Fibroblast of villous mesenchyme (primary cell): ENCODE data around the gene THBS2. TPM values are rescaled to one million over a fixed set of nuclear protein-coding genes. Genes with fewer than 3 reads are reported as not detected.
A peak's percentile ranks its signal among the peaks of the same experiment; 100 is the strongest.

Experiments
- DNase-seq: peaks from one replicate; pipeline ENCODE4 v3.0.0-alpha.2; 2010; ENCODE audit warnings: low read depth
- H3K4me3 ChIP-seq: 2 replicates; pipeline ENCODE4 v1.5.1; 2011; ENCODE audit warnings: low read depth, mild to moderate bottlenecking, low read length
- CTCF ChIP-seq: IDR thresholded peaks from 2 replicates; pipeline ENCODE4 v1.5.1; 2012; ENCODE audit warnings: low read depth, mild to moderate bottlenecking, low read length; ENCODE audit not compliant: insufficient read depth
- total RNA-seq: library from RNA; depleted of rRNA; stranded (reverse); fragments of >200 nt; gene quantifications from 2 replicates; pipeline ENCODE4 v1.2.3, GENCODE V29; 2012

THBS2 gene
- total RNA-seq, 1 donor = 374 TPM

- H3K4me3 ChIP-seq = peak overlapping the region; percentile 40
- TF ChIP-seq CTCF = peak; percentile 37
- peak; percentile 87 for DNase-seq
These were observed 40.5 kb downstream of the THBS2 start for GRCh38 chr6:169212897-169213813.

- DNase-seq = no peak
- H3K4me3 ChIP-seq = no peak overlapping the region
- TF ChIP-seq CTCF = no peak
These were observed 41.2 kb downstream of the THBS2 start for GRCh38 chr6:169212436-169212835.

- no peak for DNase-seq
- no peak overlapping the region for H3K4me3 ChIP-seq
- no peak for TF ChIP-seq CTCF
These were observed 41.8 kb downstream of the THBS2 start for GRCh38 chr6:169211881-169212280.

GRCh38 chr6:169210611-169211010, 43.0 kb downstream of the THBS2 start:
- DNase-seq = no peak
- no peak for TF ChIP-seq CTCF
- H3K4me3 ChIP-seq = no peak overlapping the region

- no peak overlapping the region for H3K4me3 ChIP-seq
- no peak for TF ChIP-seq CTCF
- DNase-seq = no peak
These were observed 45.6 kb downstream of the THBS2 start for GRCh38 chr6:169208011-169208410.

GRCh38 chr6:169207482-169207881, 46.2 kb downstream of the THBS2 start:
- DNase-seq = no peak
- no peak for TF ChIP-seq CTCF
- H3K4me3 ChIP-seq = no peak overlapping the region
